Activated CD4-positive, alpha-beta T cell treated with anti-CD3 and anti-CD28 coated beads for 24 hours (primary cell): ENCODE data around the gene HDGF.

Source experiments
- DNase-seq, 2 donors: peaks; one replicate each; pipeline ENCODE4 v3.0.0-alpha.2; 2020; ENCODE audit warnings: low read depth in 2 of 2

HDGF gene

GRCh38 chr1:156725683-156726280 lies 25.7 kb downstream of the HDGF start:
- DNase-seq: peak; percentile 68 to 73

GRCh38 chr1:156721535-156721934 lies 29.9 kb downstream of the HDGF start:
- DNase-seq: no peak

DNA sequence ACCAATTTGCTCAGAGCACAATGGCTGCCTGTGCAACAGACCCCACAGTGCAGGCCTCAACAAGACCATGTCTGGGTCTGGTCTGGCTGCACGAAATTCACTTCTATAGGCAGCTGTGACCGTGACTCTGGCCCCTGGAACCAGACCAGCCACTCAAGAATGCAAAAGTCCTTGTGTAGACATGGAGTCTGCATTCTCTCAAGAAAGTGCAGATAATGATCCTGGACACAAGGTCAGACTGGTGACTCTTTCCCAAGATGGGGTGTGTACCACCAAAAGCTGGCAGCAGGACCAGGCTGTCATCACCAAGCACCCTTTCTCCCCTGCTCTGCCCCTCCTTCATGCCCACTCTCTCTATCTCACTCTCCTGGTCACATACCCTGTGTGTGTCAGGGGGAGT lies 30.3 kb downstream of the HDGF start:
- no peak for DNase-seq

GRCh38 chr1:156717351-156717750 lies 34.1 kb downstream of the HDGF start:
- DNase-seq: no peak

DNA sequence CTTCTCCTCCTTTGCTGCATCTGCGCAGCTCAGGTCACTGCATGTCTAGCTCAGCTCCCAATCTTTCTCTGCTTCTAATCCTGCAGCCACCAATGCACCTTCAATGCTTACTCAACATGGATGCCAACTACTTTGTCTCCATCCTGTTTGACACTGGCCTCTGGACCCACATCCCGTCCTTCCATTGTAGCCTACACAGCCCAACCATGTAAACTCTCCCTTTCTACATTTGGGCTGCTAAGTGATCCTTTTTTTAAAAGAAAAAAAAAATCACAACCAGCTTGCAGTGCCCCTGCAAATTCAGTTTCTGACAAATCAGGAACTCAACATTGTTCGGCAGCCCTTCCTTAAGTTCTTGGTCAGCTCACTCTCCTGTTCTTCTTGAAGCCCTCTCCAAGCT lies 36.6 kb downstream of the HDGF start:
- DNase-seq: no peak

DNA sequence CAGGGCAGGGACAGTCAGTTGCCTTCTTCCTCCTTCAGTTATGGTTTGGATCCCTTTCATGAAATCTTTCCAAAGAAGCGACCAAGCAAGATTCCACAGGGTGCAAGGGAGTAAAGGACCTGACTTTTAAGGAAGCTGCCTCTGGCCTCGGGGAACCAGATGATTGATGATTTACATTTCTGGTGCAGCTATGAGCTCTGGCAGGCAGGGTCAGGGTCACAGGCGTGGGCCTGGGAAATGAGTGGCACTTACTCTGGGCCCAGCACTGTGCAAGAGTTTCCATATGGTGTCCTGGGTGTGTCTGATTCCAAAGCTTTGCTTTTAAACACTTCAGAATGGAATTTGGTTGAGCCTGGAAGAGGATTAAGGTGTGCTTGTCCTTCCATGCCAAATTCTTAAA lies 38.8 kb downstream of the HDGF start:
- no peak for DNase-seq

DNA sequence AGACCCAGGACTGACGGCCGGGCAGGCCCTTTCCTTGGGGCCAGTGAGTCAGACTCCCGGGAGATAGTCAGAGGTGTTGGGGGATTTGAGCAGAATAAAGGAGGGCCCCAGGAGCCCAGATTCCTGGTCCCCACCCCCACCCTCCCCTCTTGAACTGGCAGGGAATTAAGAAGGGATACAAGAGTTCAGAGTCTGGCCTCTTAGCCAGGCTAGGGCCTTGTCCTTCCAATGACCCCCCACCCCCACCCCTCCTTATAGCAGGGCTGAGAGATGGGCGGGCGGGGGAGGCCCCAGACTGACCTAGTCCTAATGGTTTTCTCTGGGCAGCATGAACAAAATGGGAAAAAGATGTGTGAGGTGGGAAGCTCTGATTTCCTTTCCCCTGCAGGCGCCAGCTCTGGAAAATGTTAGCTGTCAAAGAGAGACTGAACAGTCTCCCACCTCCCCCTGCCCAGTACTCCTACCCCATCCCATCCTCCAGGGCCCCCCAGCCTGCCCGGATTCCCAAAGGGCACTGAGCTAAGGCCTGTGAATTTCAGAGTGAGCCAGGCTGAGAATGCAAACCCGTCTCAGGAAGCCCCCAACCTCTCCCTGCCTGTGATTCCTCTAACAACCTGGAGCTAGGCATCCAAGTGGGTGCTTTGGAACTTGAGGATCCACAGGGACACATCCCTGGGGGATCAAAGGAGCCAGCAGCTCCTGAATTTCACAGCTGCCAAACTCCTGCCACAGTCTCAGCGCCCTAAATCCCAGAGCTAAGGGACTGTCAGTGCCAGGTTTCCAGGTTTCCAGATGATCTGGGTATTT lies 40.3 kb downstream of the HDGF start:
- no peak for DNase-seq

DNA sequence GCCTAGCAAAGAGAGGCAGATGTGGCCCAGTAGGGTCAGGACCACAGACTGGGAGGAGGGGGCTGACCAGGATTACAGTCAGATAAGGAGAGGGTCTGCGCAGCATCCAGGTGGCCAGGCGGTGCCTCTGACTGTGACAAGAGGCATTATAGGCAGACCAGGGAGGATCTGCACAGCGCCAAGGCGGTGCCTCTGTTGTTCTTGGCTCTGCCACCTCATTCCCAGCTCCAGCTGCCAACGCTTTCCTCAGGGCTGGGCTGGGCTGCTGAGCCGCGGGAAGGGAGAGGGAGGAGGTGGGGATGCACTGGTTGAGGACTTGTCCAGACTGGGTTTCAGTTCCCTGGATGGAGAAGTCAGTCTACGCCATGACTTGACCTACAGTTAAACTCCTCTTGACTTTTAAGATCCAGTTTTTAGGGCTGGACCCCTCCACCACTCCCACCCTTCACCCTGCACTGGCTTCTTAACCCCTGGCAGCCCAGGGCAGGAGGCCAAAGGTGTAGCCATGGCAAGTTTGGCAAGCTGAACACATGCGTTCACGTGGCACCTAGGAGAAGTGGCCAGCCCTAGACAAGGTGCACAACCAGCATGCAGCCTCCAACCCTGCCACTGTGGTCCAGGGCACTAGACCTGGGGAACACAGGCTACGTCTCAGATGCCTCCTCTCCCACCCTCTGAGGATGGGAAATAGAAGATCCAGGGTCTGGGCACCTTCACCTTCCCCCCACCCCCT lies 41.6 kb downstream of the HDGF start:
- DNase-seq: no peak

- DNase-seq: no peak
Measured at GRCh38 chr1:156709031-156709430, 42.4 kb downstream of the HDGF start.

- no peak for DNase-seq
Measured at GRCh38 chr1:156708218-156708661, 43.2 kb downstream of the HDGF start.

GRCh38 chr1:156707417-156708217 lies 43.9 kb downstream of the HDGF start:
- no peak for DNase-seq

GRCh38 chr1:156706657-156707416 lies 44.6 kb downstream of the HDGF start:
- DNase-seq: no peak

DNA sequence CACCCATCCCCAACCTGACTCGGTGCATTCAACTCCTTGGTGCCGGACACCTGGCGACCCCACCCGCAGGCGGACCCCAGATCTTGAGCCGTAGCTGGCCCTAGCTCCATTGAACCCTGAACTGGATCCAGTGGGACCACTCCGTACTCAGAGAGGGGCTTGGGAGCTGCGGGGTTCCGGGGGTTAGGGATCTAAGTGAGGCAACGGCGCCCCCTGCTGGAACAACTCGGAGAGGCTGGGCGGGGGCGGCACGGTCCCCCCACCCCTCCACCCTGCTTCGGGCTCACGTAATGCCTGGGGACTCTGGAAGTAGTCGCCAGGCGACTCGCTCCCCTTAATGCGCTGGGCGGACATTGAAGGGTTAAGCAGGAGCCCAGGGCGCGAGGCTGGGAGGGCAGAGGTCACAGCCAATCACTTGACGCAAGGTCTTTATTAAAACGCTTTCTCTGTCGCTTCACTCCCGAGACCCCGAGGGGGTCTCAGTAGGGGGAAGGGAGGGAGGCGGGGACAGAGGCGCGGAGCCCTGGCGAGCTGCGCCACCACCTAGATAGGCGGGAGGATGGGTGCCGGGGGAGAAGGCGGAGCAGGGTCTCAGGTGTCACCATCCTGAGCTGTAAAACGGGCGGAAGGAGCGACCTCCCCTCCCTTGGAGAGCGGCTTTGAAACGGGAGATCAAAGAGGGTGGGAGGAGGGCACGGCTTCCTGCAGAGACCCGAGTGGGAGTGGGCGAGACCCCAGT lies 45.4 kb downstream of the HDGF start:
- DNase-seq: peak; percentile 54 to 67

GRCh38 chr1:156705321-156705917 lies 46.1 kb downstream of the HDGF start, which contains the start of gene CRABP2:
Gene CRABP2, minus strand, starts transcription at chr1:156705583. Its CDS starts 137 bp downstream, at chr1:156705446.
- DNase-seq: no peak

- peak in 1 of 2 donors; percentile 38 for DNase-seq
Measured at GRCh38 chr1:156704930-156705320, 46.5 kb downstream of the HDGF start.

DNA sequence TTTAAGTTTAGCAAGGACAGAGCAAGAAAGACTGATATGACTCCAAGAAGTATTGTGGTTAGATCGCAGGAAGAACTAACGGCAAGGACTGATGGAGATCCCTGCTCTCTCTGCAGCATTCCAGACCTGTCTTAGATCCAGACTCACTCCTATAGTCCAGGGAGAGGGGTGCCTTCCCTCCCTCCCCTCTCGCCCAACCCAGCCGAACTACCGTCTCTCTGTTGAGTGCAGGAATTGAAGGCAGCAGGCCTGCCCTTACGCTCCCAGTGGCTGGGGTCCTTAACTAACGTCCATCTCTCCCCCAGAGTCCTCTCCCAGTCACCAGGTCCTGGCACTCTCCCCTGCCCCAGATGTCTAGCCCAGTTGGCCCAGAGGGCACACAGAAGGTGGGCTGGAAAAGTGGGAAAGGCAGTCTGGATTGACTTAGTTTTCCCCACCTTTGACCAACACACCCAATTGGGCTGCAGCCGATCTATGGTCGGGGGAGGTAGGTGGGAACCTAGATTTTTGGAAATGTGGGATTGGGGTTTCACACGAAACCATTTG lies 47.2 kb downstream of the HDGF start:
- DNase-seq: no peak

- no peak for DNase-seq
Measured at GRCh38 chr1:156703741-156704140, 47.7 kb downstream of the HDGF start.

DNA sequence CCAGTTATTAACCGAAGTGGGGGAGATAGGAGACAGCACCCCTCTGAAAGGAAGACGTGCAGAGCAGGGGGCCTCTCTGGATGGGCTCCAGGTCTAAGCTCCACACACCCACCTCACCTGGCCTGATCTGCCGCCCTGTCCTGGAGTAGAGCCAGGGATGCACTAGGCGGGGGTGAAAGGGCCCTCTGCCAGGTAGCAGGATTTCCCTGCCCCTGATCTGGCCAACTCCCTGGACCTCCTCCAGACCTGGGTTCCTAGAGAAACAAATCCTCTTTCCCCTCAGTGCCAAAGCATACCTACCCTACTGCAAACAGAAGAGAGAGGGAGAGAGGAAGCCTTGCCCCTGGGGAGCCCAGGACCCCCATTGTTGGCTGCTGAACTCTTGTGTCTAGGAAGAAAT lies 48.1 kb downstream of the HDGF start:
- DNase-seq: no peak

DNA sequence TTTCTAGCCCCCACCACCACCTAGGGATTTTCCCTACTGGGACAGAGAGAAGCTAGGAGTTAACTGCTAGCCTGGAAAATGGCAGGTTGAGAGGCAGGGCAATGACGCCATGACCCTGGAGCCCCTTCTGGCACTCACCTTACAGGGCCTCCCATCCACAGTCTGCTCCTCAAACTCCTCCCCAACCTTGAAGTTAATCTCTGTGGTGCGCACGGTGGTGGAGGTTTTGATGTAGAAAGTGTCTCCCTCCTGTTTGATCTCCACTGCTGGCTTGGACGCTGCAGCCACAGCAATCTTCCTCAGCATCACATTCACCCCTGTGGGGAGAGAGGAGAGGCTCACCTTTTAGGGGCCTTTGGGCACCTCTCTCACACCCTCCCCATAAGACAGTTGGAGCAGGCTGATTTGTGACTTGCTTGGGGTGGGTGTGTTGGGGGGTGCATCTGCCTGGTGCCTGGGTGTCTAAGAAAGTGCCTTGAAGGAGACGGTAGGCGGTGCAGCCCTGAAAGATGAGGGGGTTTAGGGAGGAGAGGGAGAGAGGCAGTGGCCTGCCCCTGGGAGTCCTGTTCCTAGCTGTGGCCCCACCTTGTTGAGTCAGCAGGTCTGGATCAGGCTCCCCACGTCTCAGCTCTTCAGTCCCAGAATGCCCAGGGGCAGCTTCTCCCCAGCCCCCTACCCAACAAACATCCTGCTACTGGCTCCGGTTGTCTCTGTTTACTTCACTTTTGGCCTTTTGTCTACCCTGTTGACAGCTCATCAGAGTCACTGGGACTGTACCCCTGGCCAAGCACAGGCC lies 50.5 kb downstream of the HDGF start:
- DNase-seq: no peak
